ENCODE measurements around the gene SLC16A11.
"Not testable (repeated sequence)": the region's sequence is repeated elsewhere in the genome, so short reads cannot be mapped to it uniquely, and the experiment has no call there.

SLC16A11 gene

GRCh38 chr17:7043497-7044198 is at the start of gene SLC16A11:
SLC16A11 (minus strand) TSS chr17:7044092; CDS start chr17:7043513, 579 bp downstream.
- DNase-seq = peak in 2 of 14 donors; percentile 26 to 51

- not testable (repeated sequence) for DNase-seq
Measured at GRCh38 chr17:7091311-7092005, 47.6 kb upstream of the SLC16A11 start.

GRCh38 chr17:7089570-7089969 is 45.7 kb upstream of the SLC16A11 start:
- not testable (repeated sequence) for DNase-seq

GRCh38 chr17:7088442-7088841 is 44.5 kb upstream of the SLC16A11 start:
- DNase-seq = not testable (repeated sequence)

- no peak for DNase-seq
Measured at GRCh38 chr17:7084088-7084487, 40.2 kb upstream of the SLC16A11 start.

GRCh38 chr17:7083592-7083991 is 39.7 kb upstream of the SLC16A11 start:
- no peak for DNase-seq

- no peak for DNase-seq
Measured at GRCh38 chr17:7081341-7082062, 37.6 kb upstream of the SLC16A11 start.

- DNase-seq = peak in 1 of 14 donors; percentile 27
Measured at GRCh38 chr17:7080456-7081041, 36.7 kb upstream of the SLC16A11 start.

GRCh38 chr17:7079581-7080455 is 35.9 kb upstream of the SLC16A11 start, which contains the start of gene CLEC10A:
CLEC10A (minus strand) TSS chr17:7080251; CDS start chr17:7078812, 1,439 bp downstream.
- DNase-seq = no peak

- DNase-seq = no peak
Measured at GRCh38 chr17:7078711-7079110, 34.8 kb upstream of the SLC16A11 start.

GRCh38 chr17:7077911-7078546 is 34.1 kb upstream of the SLC16A11 start:
- DNase-seq = no peak

- no peak for DNase-seq
Measured at GRCh38 chr17:7074931-7075330, 31.0 kb upstream of the SLC16A11 start.

GRCh38 chr17:7072406-7072805 is 28.5 kb upstream of the SLC16A11 start:
- DNase-seq = no peak

GRCh38 chr17:7070712-7071111 is 26.8 kb upstream of the SLC16A11 start:
- DNase-seq = no peak

- no peak for DNase-seq
Measured at GRCh38 chr17:7068268-7068667, 24.4 kb upstream of the SLC16A11 start.

GRCh38 chr17:7067198-7067597 is 23.3 kb upstream of the SLC16A11 start:
- no peak for DNase-seq

GRCh38 chr17:7064261-7064660 is 20.4 kb upstream of the SLC16A11 start:
- no peak for DNase-seq

GRCh38 chr17:7063518-7064094 is 19.7 kb upstream of the SLC16A11 start:
- no peak for DNase-seq

GRCh38 chr17:7060165-7060891 is 16.4 kb upstream of the SLC16A11 start:
- DNase-seq = no peak

- no peak for DNase-seq
Measured at GRCh38 chr17:7058831-7059447, 15.0 kb upstream of the SLC16A11 start.

Measured in C1 segment of cervical spinal cord (tissue), 14 donors.